Gastrocnemius medialis (tissue), 4 donors: ENCODE measurements around the gene BLOC1S3. TPM values are rescaled to one million over a fixed set of nuclear protein-coding genes. Genes with fewer than 3 reads are reported as not detected.

Experiments
- ATAC-seq, 2 donors: fragments of 150-250 bp; one replicate each; pipeline ENCODE4 v1.9.1; 2016
- DNase-seq, 2 donors: peaks; one replicate each; pipeline ENCODE4 v3.0.0-alpha.2; 2019
- H3K27ac ChIP-seq, 4 donors: fragments of 200-600 bp; sonication (generic); 1 replicate in 1 of 4; 2 replicates in 3 of 4; pipeline ENCODE4 v1.5.1; 2016 to 2018; ENCODE audit warnings: mild to moderate bottlenecking in 2 of 4, moderate library complexity in 1 of 4
- H3K27me3 ChIP-seq, 3 donors: fragments of 200-600 bp; sonication (generic) in 2 of 3; 1 replicate in 1 of 3; 2 replicates in 2 of 3; pipeline versions ENCODE4 v1.5.1 to v1.6.0; 2016 to 2019; ENCODE audit warnings: mild to moderate bottlenecking in 1 of 3, moderate library complexity in 1 of 3
- H3K36me3 ChIP-seq, 2 donors: fragments of 200-600 bp; sonication (generic) in 1 of 2; one replicate each; pipeline ENCODE4 v1.5.1; 2017 to 2018
- H3K4me1 ChIP-seq, 2 donors: fragments of 200-600 bp; sonication (generic) in 1 of 2; one replicate each; pipeline ENCODE4 v1.5.1; 2016 to 2017; ENCODE audit warnings: mild to moderate bottlenecking in 2 of 2
- H3K4me3 ChIP-seq, 4 donors: fragments of 200-600 bp; sonication (generic) in 3 of 4; 1 replicate in 1 of 4; 2 replicates in 3 of 4; pipeline ENCODE4 v1.5.1; 2016 to 2019; ENCODE audit warnings: mild to moderate bottlenecking in 2 of 4
- H3K9me3 ChIP-seq, 3 donors: fragments of 200-600 bp; sonication (generic) in 2 of 3; 1 replicate in 1 of 3; 2 replicates in 2 of 3; pipeline ENCODE4 v1.5.1; 2016 to 2019
- POLR2A ChIP-seq, 2 donors: fragments of 450-650 bp; IDR thresholded peaks; one replicate each; pipeline ENCODE4 v1.6.1; 2017; ENCODE audit warnings: antibody characterized with exemption in 2 of 2, mild to moderate bottlenecking in 2 of 2, moderate library complexity in 2 of 2
- in situ Hi-C, 4 donors: fragments of 200-750 bp; cut with MboI; loops; one replicate each; pipeline versions ENCODE4 v1.15.0 to v1.8.0; 2017; ENCODE audit warnings: low sequenced_read_pairs in 4 of 4
- intact Hi-C: fragments of 100-400 bp; cut with DNase I; formaldehyde crosslinking; loops from one replicate; pipeline ENCODE4 v1.15.1; 2023; ENCODE audit warnings: low total_unique reads
- total RNA-seq, 4 donors: library from RNA; depleted of rRNA; stranded (reverse); fragments of >200 nt; gene quantifications; one replicate each; pipeline versions ENCODE4 v1.1.0 to v1.2.3, GENCODE V29; 2016
- TF ChIP-seq, protein P1 (sequence below), 5 experiments: fragments of 450-650 bp in 3 of 5; fragments of 200-600 bp in 2 of 5; sonication (generic) in 2 of 5; IDR thresholded peaks in 4 of 5; conservative IDR thresholded peaks in 1 of 5; 1 replicate in 4 of 5; 2 replicates in 1 of 5; pipeline ENCODE4 v1.5.1; 2016 to 2019; ENCODE audit warnings: antibody characterized with exemption in 5 of 5, mild to moderate bottlenecking in 3 of 5, moderate library complexity in 3 of 5

BLOC1S3 gene
- total RNA-seq, 4 donors from 2014 or later = 1.9 to 14.9 (median 5.8) TPM

DNA sequence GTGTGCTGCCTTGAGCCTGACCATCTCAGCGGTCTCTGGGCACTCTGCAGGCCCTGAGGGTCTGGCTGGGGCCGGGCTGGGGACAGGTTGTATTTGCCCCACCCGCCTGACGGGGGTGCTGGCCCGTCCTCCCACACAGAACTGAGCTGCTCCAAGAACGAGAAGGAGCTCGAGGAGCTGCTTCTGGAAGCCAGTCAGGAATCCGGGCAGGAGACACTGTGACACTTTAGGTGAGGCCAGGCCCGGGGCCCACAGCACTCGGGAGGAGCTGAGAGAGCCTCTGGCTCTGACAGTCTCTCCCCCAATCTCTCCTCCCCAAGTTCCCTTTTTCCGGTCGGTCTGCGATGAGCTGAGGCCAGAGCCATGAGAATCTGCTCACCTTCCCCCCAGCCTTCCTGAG lies 32.3 kb upstream of the BLOC1S3 start:
- intact Hi-C loops = no loop called here
- in situ Hi-C loops = no loop called here
- Histone ChIP-seq H3K27me3 (peaks cover 4 to 8% (median 7%) of the 10 kb centered on the region in 3 donors), H3K9me3 (no peaks in the 10 kb centered on the region), H3K27ac (no peak overlapping the region), H3K4me1 (no peaks in the 10 kb centered on the region), H3K36me3 (peaks cover 0 to 44% of the 10 kb centered on the region in 2 donors), H3K4me3 (no peak overlapping the region)
- TF ChIP-seq, protein P1, sequence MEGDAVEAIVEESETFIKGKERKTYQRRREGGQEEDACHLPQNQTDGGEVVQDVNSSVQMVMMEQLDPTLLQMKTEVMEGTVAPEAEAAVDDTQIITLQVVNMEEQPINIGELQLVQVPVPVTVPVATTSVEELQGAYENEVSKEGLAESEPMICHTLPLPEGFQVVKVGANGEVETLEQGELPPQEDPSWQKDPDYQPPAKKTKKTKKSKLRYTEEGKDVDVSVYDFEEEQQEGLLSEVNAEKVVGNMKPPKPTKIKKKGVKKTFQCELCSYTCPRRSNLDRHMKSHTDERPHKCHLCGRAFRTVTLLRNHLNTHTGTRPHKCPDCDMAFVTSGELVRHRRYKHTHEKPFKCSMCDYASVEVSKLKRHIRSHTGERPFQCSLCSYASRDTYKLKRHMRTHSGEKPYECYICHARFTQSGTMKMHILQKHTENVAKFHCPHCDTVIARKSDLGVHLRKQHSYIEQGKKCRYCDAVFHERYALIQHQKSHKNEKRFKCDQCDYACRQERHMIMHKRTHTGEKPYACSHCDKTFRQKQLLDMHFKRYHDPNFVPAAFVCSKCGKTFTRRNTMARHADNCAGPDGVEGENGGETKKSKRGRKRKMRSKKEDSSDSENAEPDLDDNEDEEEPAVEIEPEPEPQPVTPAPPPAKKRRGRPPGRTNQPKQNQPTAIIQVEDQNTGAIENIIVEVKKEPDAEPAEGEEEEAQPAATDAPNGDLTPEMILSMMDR (IDR thresholded peaks at IDR 0.05 in 4 of 5, conservative IDR thresholded peaks at IDR 0.05 in 1 of 5) = no peak
- no peak for TF ChIP-seq POLR2A (IDR thresholded peaks at IDR 0.05)
- ATAC-seq (no peak), DNase-seq (no peak)

DNA sequence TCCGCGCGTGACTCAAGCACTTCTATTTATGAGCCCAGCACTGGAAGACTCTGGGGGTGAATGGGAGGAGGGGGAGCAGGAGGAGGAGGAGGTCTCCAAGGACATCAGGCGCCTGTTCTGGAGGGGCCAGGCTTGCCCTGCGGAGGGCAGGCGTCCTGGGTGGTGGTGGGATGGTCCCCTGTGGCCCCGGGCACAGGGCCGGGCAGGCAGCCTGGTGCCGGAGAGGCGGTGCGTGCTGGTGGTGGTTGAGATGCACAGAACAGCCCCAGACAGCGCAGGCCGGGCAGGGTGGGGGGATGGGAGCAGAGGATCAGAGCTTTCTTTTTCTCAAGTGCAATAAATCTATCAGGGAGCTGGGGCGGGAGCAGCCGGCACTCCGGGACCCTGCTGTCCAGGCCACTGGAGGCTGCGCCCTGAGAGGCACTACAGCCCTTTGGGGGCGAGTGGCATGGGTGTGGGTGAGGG lies 31.8 kb upstream of the BLOC1S3 start:
- TF ChIP-seq POLR2A (IDR thresholded peaks at IDR 0.05) = no peak
- TF ChIP-seq, protein P1 (IDR thresholded peaks at IDR 0.05 in 4 of 5, conservative IDR thresholded peaks at IDR 0.05 in 1 of 5) = no peak
- peaks cover 0 to under 1% of the 10 kb centered on the region in 2 donors for H3K4me1 ChIP-seq
- in situ Hi-C loops (no loop called here), intact Hi-C loops (no loop called here)
- no peak for ATAC-seq
- DNase-seq = no peak
- H3K9me3 ChIP-seq = no peaks in the 10 kb centered on the region
- H3K27ac ChIP-seq = no peak overlapping the region
- peaks cover 9 to 13% (median 12%) of the 10 kb centered on the region in 3 donors for H3K27me3 ChIP-seq
- H3K4me3 ChIP-seq = no peak overlapping the region
- peaks cover 0 to 39% of the 10 kb centered on the region in 2 donors for H3K36me3 ChIP-seq

DNA sequence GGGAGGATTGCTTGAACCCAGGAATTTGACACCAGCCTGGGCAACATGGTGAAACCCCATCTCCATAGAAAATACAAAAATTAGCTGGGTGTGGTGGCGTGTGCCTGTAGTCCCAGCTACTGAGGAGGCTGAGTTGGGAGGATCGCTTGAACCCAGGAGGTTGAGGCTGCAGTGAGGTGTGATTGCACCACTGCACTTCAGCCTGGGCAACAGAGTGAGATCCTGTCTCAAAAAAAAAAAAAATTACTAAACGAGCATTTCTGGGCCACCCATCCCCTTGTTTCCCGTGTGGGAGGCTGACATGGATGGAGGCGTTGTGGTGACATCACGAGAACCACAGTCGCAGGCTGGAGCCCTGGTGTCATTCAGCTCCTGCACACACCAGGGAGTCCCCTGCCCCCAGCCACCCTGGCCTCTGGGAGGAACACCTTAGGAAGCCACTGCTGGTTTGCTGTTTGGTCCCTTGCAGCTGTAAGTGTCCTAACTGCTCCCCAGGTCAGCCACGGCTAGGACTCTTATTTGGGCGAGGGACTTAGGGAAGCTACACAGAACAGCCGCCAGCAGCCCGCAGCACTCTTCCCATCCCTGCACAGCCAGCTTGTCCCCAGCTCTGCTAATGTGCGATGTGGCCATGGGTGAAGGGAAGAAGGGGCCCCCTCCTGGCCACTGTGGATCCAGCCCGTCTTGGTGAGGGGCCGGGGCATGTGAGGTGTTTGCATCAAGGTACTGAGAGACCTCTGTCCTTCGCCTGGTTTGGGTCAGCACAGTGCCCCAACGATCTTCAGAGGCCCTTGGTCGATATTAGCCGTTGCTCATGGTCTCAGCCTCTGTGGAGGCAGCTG lies 30.5 kb upstream of the BLOC1S3 start:
- intact Hi-C loops (no loop called here), in situ Hi-C loops (no loop called here)
- Histone ChIP-seq H3K4me1 (peaks cover 0 to 13% of the 10 kb centered on the region in 2 donors), H3K9me3 (no peaks in the 10 kb centered on the region), H3K27ac (no peak overlapping the region), H3K36me3 (peaks cover 0 to 27% of the 10 kb centered on the region in 2 donors), H3K4me3 (no peak overlapping the region), H3K27me3 (peaks cover 19 to 23% (median 21%) of the 10 kb centered on the region in 3 donors)
- no peak for TF ChIP-seq POLR2A (IDR thresholded peaks at IDR 0.05)
- TF ChIP-seq, protein P1 (IDR thresholded peaks at IDR 0.05 in 4 of 5, conservative IDR thresholded peaks at IDR 0.05 in 1 of 5) = no peak
- no peak for ATAC-seq
- DNase-seq = no peak

DNA sequence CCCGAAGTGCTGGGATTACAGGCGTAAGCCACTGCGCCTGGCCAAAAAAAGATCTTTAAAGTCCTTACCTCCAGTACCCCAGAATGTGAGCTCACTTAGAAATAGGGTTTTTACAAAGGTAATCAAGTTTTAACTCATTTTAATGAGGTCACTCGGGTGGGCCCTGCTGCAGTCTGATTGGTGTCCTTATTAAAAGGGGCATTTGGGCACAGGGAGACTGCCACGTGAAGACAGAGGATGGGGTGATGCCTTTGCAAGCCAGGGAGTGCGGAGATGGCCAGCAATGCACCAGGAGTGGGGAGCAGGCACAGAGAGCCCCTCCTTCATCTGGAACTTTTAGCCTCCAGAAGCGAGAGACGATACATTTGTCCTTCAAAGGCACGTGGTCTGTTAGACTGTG lies 29.5 kb upstream of the BLOC1S3 start:
- Histone ChIP-seq H3K27ac (no peak overlapping the region), H3K36me3 (peaks cover 0 to 21% of the 10 kb centered on the region in 2 donors), H3K4me3 (no peak overlapping the region), H3K27me3 (peaks cover 19 to 32% (median 27%) of the 10 kb centered on the region in 3 donors), H3K9me3 (no peaks in the 10 kb centered on the region), H3K4me1 (peaks cover 9 to 22% of the 10 kb centered on the region in 2 donors)
- in situ Hi-C loops (no loop called here), intact Hi-C loops (no loop called here)
- no peak for TF ChIP-seq POLR2A (IDR thresholded peaks at IDR 0.05)
- TF ChIP-seq, protein P1 (IDR thresholded peaks at IDR 0.05 in 4 of 5, conservative IDR thresholded peaks at IDR 0.05 in 1 of 5) = no peak
- ATAC-seq (no peak), DNase-seq (no peak)
